Naive thymus-derived CD4-positive, alpha-beta T cell (primary cell): ENCODE results near the gene RBM46. TPM values are rescaled to one million over a fixed set of nuclear protein-coding genes. Genes with fewer than 3 reads are reported as not detected.
A peak's percentile ranks its signal among the peaks of the same experiment; 100 is the strongest.

ENCODE experiments used
- ATAC-seq: fragments of 150-1000 bp; cut with Tn5 transposase; 2 replicates; pipeline ENCODE4 v1.10.0; 2021; ENCODE audit warnings: mild to moderate bottlenecking, moderate library complexity
- CTCF ChIA-PET: fragments of 350-600 bp; sonication (Branson Sonifier 250); formaldehyde crosslinking; loops from one replicate; lab custom pipeline; 2021; ENCODE audit warnings: antibody characterized with exemption; lab: Charles Lee
- POLR2A ChIA-PET: fragments of 350-600 bp; sonication (Branson Sonifier 250); formaldehyde crosslinking; loops from one replicate; lab custom pipeline; 2021; ENCODE audit warnings: antibody characterized with exemption, inconsistent platforms; lab: Charles Lee
- DNase-seq, 9 donors: peaks; one replicate each; pipeline versions ENCODE4 v3.0.0 to v3.0.0-alpha.2; 2020 to 2022; ENCODE audit warnings: mixed read lengths in 1 of 9
- H3K27ac ChIP-seq: one replicate; pipeline ENCODE4 v1.7.0; 2013; ENCODE audit warnings: mild to moderate bottlenecking, low read depth, low read length, moderate library complexity
- H3K27me3 ChIP-seq, 2 donors: one replicate each; pipeline ENCODE4 v1.7.0; 2013; ENCODE audit warnings: low read length in 2 of 2, mild to moderate bottlenecking in 2 of 2, moderate library complexity in 2 of 2; ENCODE audit not compliant: control insufficient read depth in 2 of 2, insufficient read depth in 2 of 2
- H3K36me3 ChIP-seq, 3 experiments: 1 replicate in 2 of 3; 2 replicates in 1 of 3; pipeline ENCODE4 v1.7.0; 2013; ENCODE audit warnings: low read length in 3 of 3, mild to moderate bottlenecking in 3 of 3, moderate library complexity in 1 of 3; ENCODE audit not compliant: insufficient read depth in 3 of 3, control insufficient read depth in 2 of 3
- H3K4me1 ChIP-seq, 2 donors: one replicate each; pipeline ENCODE4 v1.7.0; 2013; ENCODE audit warnings: low read length in 2 of 2, mild to moderate bottlenecking in 2 of 2, moderate library complexity in 1 of 2; ENCODE audit not compliant: control insufficient read depth in 2 of 2, insufficient read depth in 2 of 2
- H3K4me3 ChIP-seq: 2 replicates; pipeline ENCODE4 v1.7.0; 2013; ENCODE audit warnings: mild to moderate bottlenecking, low read length
- H3K9me3 ChIP-seq, 3 experiments: 1 replicate in 2 of 3; 2 replicates in 1 of 3; pipeline ENCODE4 v1.7.0; 2013; ENCODE audit warnings: low read length in 3 of 3; ENCODE audit not compliant: control insufficient read depth in 2 of 3
- H3K27ac Mint-ChIP-seq, 9 donors: one replicate each; pipeline ENCODE4 v1.8.0; 2020 to 2022; ENCODE audit warnings: mixed read lengths in 9 of 9, mild to moderate bottlenecking in 8 of 9, moderate library complexity in 5 of 9, inconsistent platforms in 2 of 9
- H3K27me3 Mint-ChIP-seq, 5 donors: one replicate each; pipeline ENCODE4 v1.8.0; 2021 to 2022; ENCODE audit warnings: mixed read lengths in 5 of 5, mild to moderate bottlenecking in 1 of 5
- H3K36me3 Mint-ChIP-seq, 5 donors: one replicate each; pipeline ENCODE4 v1.8.0; 2020 to 2022; ENCODE audit warnings: mixed read lengths in 5 of 5, mild to moderate bottlenecking in 3 of 5, inconsistent platforms in 1 of 5
- H3K4me1 Mint-ChIP-seq, 7 donors: one replicate each; pipeline ENCODE4 v1.8.0; 2020 to 2022; ENCODE audit warnings: mixed read lengths in 7 of 7, mild to moderate bottlenecking in 3 of 7, inconsistent platforms in 1 of 7
- H3K4me3 Mint-ChIP-seq, 10 donors: one replicate each; pipeline ENCODE4 v1.8.0; 2020 to 2022; ENCODE audit warnings: mild to moderate bottlenecking in 10 of 10, mixed read lengths in 10 of 10, moderate library complexity in 6 of 10, inconsistent platforms in 2 of 10
- H3K9me3 Mint-ChIP-seq, 11 donors: one replicate each; pipeline ENCODE4 v1.8.0; 2020 to 2022; ENCODE audit warnings: mixed read lengths in 11 of 11, mild to moderate bottlenecking in 4 of 11, inconsistent platforms in 1 of 11, moderate library complexity in 1 of 11
- intact Hi-C, 2 donors: fragments of 100-400 bp; cut with micrococcal nuclease; formaldehyde crosslinking; loops; one replicate each; pipeline ENCODE4 v1.15.1; 2023
- polyA plus RNA-seq, 2 donors: library from polyadenylated mRNA; unstranded; fragments of 300-500 nt; fragmentation: Illumina TruSeq; gene quantifications; one replicate each; pipeline ENCODE4 v1.2.3, GENCODE V29; 2021
- total RNA-seq, 6 experiments: library from RNA in 5 of 6; stranded (reverse) in 5 of 6; gene quantifications; 1 replicate in 5 of 6; 2 replicates in 1 of 6; pipeline ENCODE4 v1.2.3 and lab custom pipeline; 2021 to 2026

The RBM46 gene
- total and polyA plus RNA-seq, 7 experiments from 2014 or later, result not detected

DNA sequence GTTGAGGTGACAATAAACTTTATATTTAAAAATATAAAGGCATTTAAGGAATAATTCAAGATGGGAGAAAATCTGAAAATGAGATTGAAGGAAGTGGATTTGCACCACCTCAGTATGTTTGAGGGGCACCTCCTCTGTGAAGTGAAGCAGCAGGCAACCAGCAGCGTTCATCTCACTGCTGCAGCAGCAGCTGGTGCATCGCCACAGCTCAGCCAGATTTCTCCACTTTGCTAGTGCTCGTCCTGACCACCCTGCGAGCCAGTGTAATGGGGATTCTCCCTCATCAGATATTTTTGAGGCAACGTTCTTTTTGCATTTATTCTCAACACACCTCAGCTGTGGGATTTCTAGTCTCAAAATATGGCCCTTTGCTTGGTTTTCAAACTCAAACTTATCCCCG lies 23.4 kb upstream of the RBM46 start:
- no peak overlapping the region for H3K27ac ChIP-seq
- H3K4me3 ChIP-seq, result no peak overlapping the region
- ChIA-PET POLR2A (no interaction called here), CTCF (no interaction called here)
- intact Hi-C loops, result no loop called here
- no peaks in the 10 kb centered on the region for H3K36me3 ChIP-seq
- no peak overlapping the region for H3K27ac Mint-ChIP-seq
- no peaks in the 10 kb centered on the region for H3K27me3 ChIP-seq
- H3K9me3 ChIP-seq, result no peaks in the 10 kb centered on the region
- H3K4me3 Mint-ChIP-seq, result no peak overlapping the region
- no peaks in the 10 kb centered on the region for H3K36me3 Mint-ChIP-seq
- H3K27me3 Mint-ChIP-seq, result peaks cover 5 to 38% (median 10%) of the 10 kb centered on the region in 5 donors
- ATAC-seq (no peak), DNase-seq (no peak)
- no peaks in the 10 kb centered on the region for H3K4me1 ChIP-seq
- no peaks in the 10 kb centered on the region for H3K4me1 Mint-ChIP-seq
- H3K9me3 Mint-ChIP-seq, result peaks cover 0 to 1% (median 0%) of the 10 kb centered on the region in 11 donors

DNA sequence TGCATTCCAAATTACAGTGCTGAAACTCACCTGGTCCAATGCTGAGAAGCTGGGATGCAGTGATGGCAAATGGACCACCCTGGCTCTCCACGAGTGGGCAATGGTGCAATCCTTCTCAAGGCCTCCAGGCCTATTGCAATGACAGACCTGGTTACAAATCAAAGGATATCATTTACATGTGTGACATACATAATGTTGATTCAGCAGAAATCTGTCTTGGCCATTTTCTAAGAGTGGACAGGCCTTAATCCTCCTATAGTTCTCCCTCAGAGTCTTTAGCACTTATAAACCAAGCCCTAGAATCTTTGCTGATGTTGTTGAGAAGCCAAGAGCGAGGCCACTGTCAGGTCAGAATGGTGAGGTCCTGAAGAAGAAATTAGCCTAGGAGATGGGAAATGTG lies 20.2 kb upstream of the RBM46 start:
- peaks cover 3 to 21% (median 5%) of the 10 kb centered on the region in 5 donors for H3K27me3 Mint-ChIP-seq
- Histone ChIP-seq H3K4me3 (no peak overlapping the region), H3K4me1 (no peaks in the 10 kb centered on the region), H3K36me3 (no peaks in the 10 kb centered on the region), H3K27me3 (no peaks in the 10 kb centered on the region), H3K27ac (no peak overlapping the region), H3K9me3 (no peaks in the 10 kb centered on the region)
- no peaks in the 10 kb centered on the region for H3K36me3 Mint-ChIP-seq
- no peaks in the 10 kb centered on the region for H3K9me3 Mint-ChIP-seq
- DNase-seq, result no peak
- H3K27ac Mint-ChIP-seq, result no peak overlapping the region
- ChIA-PET CTCF (no interaction called here), POLR2A (no interaction called here)
- H3K4me1 Mint-ChIP-seq, result no peaks in the 10 kb centered on the region
- intact Hi-C loops, result no loop called here
- no peak for ATAC-seq
- no peak overlapping the region for H3K4me3 Mint-ChIP-seq

DNA sequence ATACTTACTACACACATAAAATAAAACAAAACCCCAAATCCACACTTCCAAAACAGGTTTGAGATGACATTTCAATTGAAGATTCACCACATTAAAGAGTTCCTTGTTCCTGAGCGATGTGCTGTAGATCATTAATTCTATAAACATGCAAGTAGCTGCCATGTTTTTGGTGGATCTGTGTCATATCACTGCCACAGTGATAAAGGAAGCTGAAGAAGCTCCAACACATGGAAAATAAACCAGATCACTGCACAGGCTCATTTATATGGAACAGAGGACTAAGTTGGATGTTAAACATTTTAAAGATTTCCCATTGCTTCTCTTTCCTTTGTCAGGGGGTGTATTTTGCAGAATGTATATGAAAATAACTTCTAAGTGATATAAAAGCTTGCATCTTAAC lies 2.8 kb upstream of the RBM46 start:
- Mint-ChIP-seq H3K4me3 (no peak overlapping the region), H3K27ac (no peak overlapping the region), H3K27me3 (peaks cover 8 to 40% (median 28%) of the 10 kb centered on the region in 5 donors), H3K36me3 (peaks cover 0 to 4% (median 0%) of the 10 kb centered on the region in 5 donors), H3K4me1 (no peaks in the 10 kb centered on the region), H3K9me3 (peaks cover 0 to 18% (median 7%) of the 10 kb centered on the region in 11 donors)
- H3K4me1 ChIP-seq, result no peaks in the 10 kb centered on the region
- intact Hi-C loops, result loop anchor here in 1 of 2 donors (10.0 kb wide), 1 partner anchor 143 kb away; no protein-coding TSS in a partner anchor
- no peaks in the 10 kb centered on the region for H3K27me3 ChIP-seq
- DNase-seq (no peak), ATAC-seq (no peak)
- CTCF ChIA-PET, result interaction anchor here (0.6 kb wide), 1 partner anchor 11 kb away, joined by 3 read pairs; no protein-coding TSS in a partner anchor
- no peak overlapping the region for H3K4me3 ChIP-seq
- POLR2A ChIA-PET, result interaction anchor here (0.7 kb wide), 1 partner anchor 1194 kb away, joined by 4 read pairs; no protein-coding TSS in a partner anchor
- H3K9me3 ChIP-seq, result no peaks in the 10 kb centered on the region
- H3K27ac ChIP-seq, result no peak overlapping the region
- no peaks in the 10 kb centered on the region for H3K36me3 ChIP-seq

GRCh38 chr4:154779362-154779947 lies 1.6 kb upstream of the RBM46 start:
- H3K4me1 Mint-ChIP-seq, result no peaks in the 10 kb centered on the region
- H3K27me3 ChIP-seq, result no peaks in the 10 kb centered on the region
- H3K9me3 Mint-ChIP-seq, result peaks cover 0 to 10% (median 6%) of the 10 kb centered on the region in 11 donors
- ATAC-seq (no peak), DNase-seq (no peak)
- no peaks in the 10 kb centered on the region for H3K36me3 ChIP-seq
- CTCF ChIA-PET, result no interaction called here
- no peak overlapping the region for H3K4me3 ChIP-seq
- H3K9me3 ChIP-seq, result no peaks in the 10 kb centered on the region
- H3K27ac Mint-ChIP-seq, result no peak overlapping the region
- H3K4me3 Mint-ChIP-seq, result no peak overlapping the region
- no peak overlapping the region for H3K27ac ChIP-seq
- H3K4me1 ChIP-seq, result no peaks in the 10 kb centered on the region
- H3K27me3 Mint-ChIP-seq, result peaks cover 9 to 41% (median 30%) of the 10 kb centered on the region in 5 donors
- POLR2A ChIA-PET, result no interaction called here
- intact Hi-C loops, result loop anchor here in 1 of 2 donors (10.0 kb wide), 1 partner anchor 145 kb away; no protein-coding TSS in a partner anchor
- H3K36me3 Mint-ChIP-seq, result peaks cover 0 to 4% (median 0%) of the 10 kb centered on the region in 5 donors

GRCh38 chr4:154781983-154782293 lies 866 bp downstream of the RBM46 start:
- H3K4me3 ChIP-seq, result no peak overlapping the region
- Mint-ChIP-seq H3K4me1 (no peaks in the 10 kb centered on the region), H3K4me3 (no peak overlapping the region), H3K27ac (no peak overlapping the region), H3K27me3 (peaks cover 11 to 34% (median 29%) of the 10 kb centered on the region in 5 donors), H3K36me3 (no peaks in the 10 kb centered on the region), H3K9me3 (peaks cover 0 to 5% (median 0%) of the 10 kb centered on the region in 11 donors)
- intact Hi-C loops, result no loop called here
- no peaks in the 10 kb centered on the region for H3K27me3 ChIP-seq
- ATAC-seq, result no peak
- CTCF ChIA-PET, result no interaction called here
- H3K4me1 ChIP-seq, result no peaks in the 10 kb centered on the region
- no peak for DNase-seq
- POLR2A ChIA-PET, result no interaction called here
- H3K9me3 ChIP-seq, result no peaks in the 10 kb centered on the region
- H3K36me3 ChIP-seq, result no peaks in the 10 kb centered on the region
- no peak overlapping the region for H3K27ac ChIP-seq

GRCh38 chr4:154807042-154807630 lies 26.1 kb downstream of the RBM46 start:
- H3K4me3 Mint-ChIP-seq, result peak overlapping the region in 1 of 10 donors; percentile 6
- intact Hi-C loops, result loop anchor here (1.0 to 5.0 kb wide), 6 partner anchors 545 to 1145 kb away; partner anchors contain the start of gene CTSO (in 1 of the 2)
- no peaks in the 10 kb centered on the region for H3K36me3 ChIP-seq
- CTCF ChIA-PET, result no interaction called here
- no peaks in the 10 kb centered on the region for H3K9me3 Mint-ChIP-seq
- H3K36me3 Mint-ChIP-seq, result no peaks in the 10 kb centered on the region
- no peak overlapping the region for H3K27ac Mint-ChIP-seq
- H3K27me3 Mint-ChIP-seq, result peaks cover 0 to 16% (median 7%) of the 10 kb centered on the region in 5 donors
- H3K9me3 ChIP-seq, result no peaks in the 10 kb centered on the region
- DNase-seq (peak in 1 of 9 donors; percentile 15), ATAC-seq (peak; percentile 41)
- peaks cover 0 to 4% (median 0%) of the 10 kb centered on the region in 7 donors for H3K4me1 Mint-ChIP-seq
- no peaks in the 10 kb centered on the region for H3K4me1 ChIP-seq
- no peaks in the 10 kb centered on the region for H3K27me3 ChIP-seq
- POLR2A ChIA-PET, result no interaction called here
- H3K4me3 ChIP-seq, result no peak overlapping the region
- H3K27ac ChIP-seq, result no peak overlapping the region

- CTCF ChIA-PET, result no interaction called here
- POLR2A ChIA-PET, result no interaction called here
- H3K9me3 ChIP-seq, result no peaks in the 10 kb centered on the region
- intact Hi-C loops, result no loop called here
- Mint-ChIP-seq H3K4me3 (no peak overlapping the region), H3K9me3 (no peaks in the 10 kb centered on the region), H3K36me3 (no peaks in the 10 kb centered on the region), H3K4me1 (no peaks in the 10 kb centered on the region), H3K27ac (no peak overlapping the region), H3K27me3 (peaks cover 2 to 12% (median 5%) of the 10 kb centered on the region in 5 donors)
- DNase-seq (no peak), ATAC-seq (no peak)
- no peaks in the 10 kb centered on the region for H3K27me3 ChIP-seq
- H3K36me3 ChIP-seq, result no peaks in the 10 kb centered on the region
- no peak overlapping the region for H3K27ac ChIP-seq
- H3K4me1 ChIP-seq, result no peaks in the 10 kb centered on the region
- no peak overlapping the region for H3K4me3 ChIP-seq
These were observed 37.2 kb downstream of the RBM46 start for GRCh38 chr4:154818230-154818629.
